Endothelial cell of umbilical vein (primary cell): ENCODE results near the gene C5AR2. TPM values are rescaled to one million over a fixed set of nuclear protein-coding genes. Genes with fewer than 3 reads are reported as not detected.

Experiments
- BruUV-seq: library from RNA; stranded (reverse); fragments of 400-500 nt; replicated peaks from 2 replicates; lab custom pipeline; 2021; lab: Mats Ljungman, UMichigan
- CTCF ChIA-PET: fragments of 300-600, 350-600 bp; sonication (Branson Sonifier 250); formaldehyde crosslinking; loops from one replicate; lab custom pipeline; 2021; ENCODE audit warnings: antibody characterized with exemption, inconsistent platforms; lab: Charles Lee
- POLR2A ChIA-PET: fragments of 300-600, 350-600 bp; sonication (Branson Sonifier 250); formaldehyde crosslinking; loops from one replicate; lab custom pipeline; 2021; ENCODE audit warnings: antibody characterized with exemption, inconsistent platforms; lab: Charles Lee
- DNase-seq: peaks from one replicate; pipeline ENCODE4 v3.0.0-alpha.2; 2011; ENCODE audit warnings: low read depth, low spot score
- FAIRE-seq: peaks from 2 replicates; lab custom pipeline; 2011; peaks lifted over from hg19 to GRCh38; lab: Jason Lieb, UNC
- H2AFZ ChIP-seq: 2 replicates; pipeline ENCODE4 v1.6.0; 2012; ENCODE audit warnings: low read depth, low read length, control low read depth, inconsistent platforms
- H3K27ac ChIP-seq: 2 replicates; pipeline ENCODE4 v1.5.1; 2011; ENCODE audit warnings: low read depth, mild to moderate bottlenecking, control low read depth, low read length, moderate library complexity; ENCODE audit not compliant: insufficient read depth
- H3K27me3 ChIP-seq, 2 experiments: 2 replicates each; pipeline versions ENCODE4 v1.6.0 to v1.6.1; 2011; ENCODE audit warnings: low read length in 2 of 2, mixed read lengths in 1 of 2; ENCODE audit not compliant: control insufficient read depth in 2 of 2, insufficient read depth in 2 of 2
- H3K36me3 ChIP-seq, 2 experiments: 2 replicates in 1 of 2; 3 replicates in 1 of 2; pipeline ENCODE4 v1.5.1; 2011; ENCODE audit warnings: low read length in 2 of 2, mild to moderate bottlenecking in 1 of 2, moderate library complexity in 1 of 2; ENCODE audit not compliant: control insufficient read depth in 2 of 2, insufficient read depth in 2 of 2; ENCODE audit errors: extremely low read depth in 1 of 2
- H3K4me1 ChIP-seq: 3 replicates; pipeline ENCODE4 v1.5.1; 2011; ENCODE audit warnings: mild to moderate bottlenecking, low read length; ENCODE audit not compliant: control insufficient read depth, insufficient read depth; ENCODE audit errors: extremely low read depth
- H3K4me2 ChIP-seq: 2 replicates; pipeline ENCODE4 v1.6.1; 2011; ENCODE audit warnings: low read length, control low read depth, mixed read lengths; ENCODE audit not compliant: insufficient read depth
- H3K4me3 ChIP-seq, 3 experiments: fragments of 200-600 bp in 1 of 3; sonication (generic), shearing (Covaris generic) in 1 of 3; replicated peaks in 1 of 3; 2 replicates each; pipeline ENCODE4 v1.5.1; 2011 to 2016; ENCODE audit warnings: control low read depth in 3 of 3, low read length in 3 of 3, mild to moderate bottlenecking in 2 of 3, inconsistent platforms in 1 of 3, low read depth in 1 of 3, moderate library complexity in 1 of 3; ENCODE audit not compliant: insufficient read depth in 1 of 3
- H3K79me2 ChIP-seq: 2 replicates; pipeline ENCODE4 v1.6.0; 2012; ENCODE audit warnings: low read length, inconsistent platforms; ENCODE audit not compliant: control insufficient read depth, insufficient read depth
- H3K9ac ChIP-seq: replicated peaks from 2 replicates; pipeline ENCODE3; 2011; ENCODE audit warnings: low read length, control low read depth; ENCODE audit not compliant: insufficient read depth; ENCODE audit errors: extremely low read depth
- H3K9me1 ChIP-seq: replicated peaks from 3 replicates; pipeline ENCODE4 v1.6.0; 2011; ENCODE audit warnings: mild to moderate bottlenecking, low read length; ENCODE audit not compliant: control insufficient read depth, insufficient read depth; ENCODE audit errors: extremely low read depth
- H3K9me3 ChIP-seq: replicated peaks from 2 replicates; pipeline ENCODE4 v1.5.1; 2012; ENCODE audit warnings: low read length, inconsistent platforms; ENCODE audit not compliant: control insufficient read depth, insufficient read depth
- H4K20me1 ChIP-seq: replicated peaks from 2 replicates; pipeline ENCODE3; 2011; ENCODE audit warnings: mild to moderate bottlenecking, low read length; ENCODE audit not compliant: control insufficient read depth, insufficient read depth; ENCODE audit errors: extremely low read depth
- EZH2 ChIP-seq: IDR thresholded peaks from 2 replicates; pipeline ENCODE4 v1.6.1; 2012; ENCODE audit warnings: borderline replicate concordance, low read depth, mild to moderate bottlenecking, moderate library complexity, low read length, inconsistent platforms; ENCODE audit not compliant: severe bottlenecking
- FOS ChIP-seq: IDR thresholded peaks from 2 replicates; pipeline ENCODE4 v1.6.1; 2011; ENCODE audit warnings: mild to moderate bottlenecking, low read length, moderate library complexity, borderline replicate concordance; ENCODE audit not compliant: insufficient read depth
- GATA2 ChIP-seq: IDR thresholded peaks from 2 replicates; pipeline ENCODE4 v1.7.0; 2011; ENCODE audit warnings: low read depth, mild to moderate bottlenecking, moderate library complexity, mixed read lengths, low read length; ENCODE audit not compliant: insufficient read length, insufficient read depth
- JUN ChIP-seq: IDR thresholded peaks from 2 replicates; pipeline ENCODE4 v1.6.1; 2011; ENCODE audit warnings: borderline replicate concordance, low read depth; ENCODE audit not compliant: insufficient read length, insufficient read depth
- MYC ChIP-seq: IDR thresholded peaks from one replicate; pipeline ENCODE4 v1.6.1; 2011; ENCODE audit warnings: mild to moderate bottlenecking, low read depth, low read length
- POLR2A ChIP-seq: IDR thresholded peaks from 2 replicates; pipeline ENCODE4 v1.6.1; 2012; ENCODE audit warnings: low read depth, mild to moderate bottlenecking, control low read depth, low read length
- POLR2AphosphoS5 ChIP-seq: IDR thresholded peaks from 2 replicates; pipeline ENCODE4 v1.6.1; 2012; ENCODE audit warnings: low read depth, mild to moderate bottlenecking, control low read depth, low read length, moderate library complexity; ENCODE audit not compliant: insufficient read depth
- dilution Hi-C: fragments of 300-500 bp; cut with MboI; formaldehyde crosslinking; loops from one replicate; pipeline ENCODE4 v1.15.0; 2019; ENCODE audit warnings: low sequenced_read_pairs; ENCODE audit not compliant: extremely low pct_ligation_motif_present
- intact Hi-C: fragments of 100-400 bp; cut with micrococcal nuclease; formaldehyde crosslinking; loops from one replicate; pipeline ENCODE4 v1.10.0; 2022
- polyA plus RNA-seq, 4 experiments: library from polyadenylated mRNA; depleted of rRNA in 3 of 4; stranded (reverse) in 3 of 4; unstranded in 1 of 4; fragments of >200 nt; gene quantifications; 2 replicates each; pipeline versions ENCODE4 v1.2.1 to v1.2.3, GENCODE V29; 2011 to 2012; ENCODE audit warnings: missing spikeins in 1 of 4
- total RNA-seq: library from RNA; stranded (reverse); gene quantifications from 2 replicates; pipeline ENCODE4 v1.2.3, GENCODE V29; 2021
- TF ChIP-seq, protein P1 (sequence below), 2 donors: IDR thresholded peaks; 1 replicate in 1 of 2; 2 replicates in 1 of 2; pipeline ENCODE4 v1.5.1; 2011; ENCODE audit warnings: low read length in 2 of 2, mild to moderate bottlenecking in 2 of 2, moderate library complexity in 2 of 2, control low read depth in 1 of 2, inconsistent platforms in 1 of 2, low read depth in 1 of 2; ENCODE audit not compliant: insufficient read depth in 1 of 2; ENCODE audit errors: extremely low read depth in 1 of 2
- TF ChIP-seq, protein P2 (sequence below): IDR thresholded peaks from 2 replicates; pipeline ENCODE4 v1.6.1; 2011; ENCODE audit not compliant: insufficient read depth, insufficient read length

Gene C5AR2
- total and polyA plus RNA-seq, 2 donors (not counting 3 experiments of a cell fraction or from before 2014, with no cell fraction given) = not detected

DNA sequence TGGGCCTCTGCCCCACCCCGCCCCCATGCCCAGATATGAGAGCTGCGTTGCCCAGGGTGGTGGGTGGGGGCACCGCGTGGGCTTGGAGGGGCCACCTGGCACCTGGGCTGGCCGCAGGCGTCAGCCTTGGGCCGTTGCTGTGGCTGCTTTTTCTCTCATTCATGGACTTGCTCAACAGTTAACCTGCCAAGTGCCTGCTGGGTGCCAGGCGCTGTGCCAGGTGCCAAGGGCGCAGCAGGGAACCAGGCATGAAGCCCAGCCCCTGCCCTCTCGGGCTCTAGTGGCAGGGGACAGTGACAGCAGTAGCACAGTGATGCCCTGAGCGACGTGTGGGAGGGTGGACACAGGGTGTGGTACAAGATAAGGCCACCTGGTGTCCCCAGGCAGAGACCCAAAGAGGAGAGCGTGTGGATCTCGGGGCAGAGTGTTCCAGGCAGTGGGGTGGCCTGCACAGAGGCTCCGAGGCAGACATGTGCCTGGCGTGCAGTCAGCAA is 45.3 kb downstream of the C5AR2 start:
- Histone ChIP-seq H3K9me1 (no peaks in the 10 kb centered on the region), H3K27ac (no peak overlapping the region), H3K9me3 (no peaks in the 10 kb centered on the region), H2AFZ (no peak overlapping the region), H3K79me2 (no peaks in the 10 kb centered on the region), H3K9ac (no peak overlapping the region), H3K27me3 (no peaks in the 10 kb centered on the region), H3K4me2 (no peak overlapping the region), H3K36me3 (peaks cover 7 to 80% of the 10 kb centered on the region in 2 experiments), H4K20me1 (no peaks in the 10 kb centered on the region), H3K4me1 (no peaks in the 10 kb centered on the region), H3K4me3 (no peak overlapping the region)
- FAIRE-seq (no peak), DNase-seq (no peak)
- POLR2A ChIA-PET = no interaction called here
- dilution Hi-C loops = no loop called here
- CTCF ChIA-PET = interaction anchor here (1.1 to 1.5 kb wide), 2 partner anchors 14 to 28 kb away, joined by 5 to 7 read pairs; partner anchors contain the start of gene DHX34
- TF ChIP-seq JUN (no peak), GATA2 (no peak), FOS (no peak), POLR2A (no peak), EZH2 (no peak), POLR2AphosphoS5 (no peak), MYC (no peak)
- TF ChIP-seq, protein P1, sequence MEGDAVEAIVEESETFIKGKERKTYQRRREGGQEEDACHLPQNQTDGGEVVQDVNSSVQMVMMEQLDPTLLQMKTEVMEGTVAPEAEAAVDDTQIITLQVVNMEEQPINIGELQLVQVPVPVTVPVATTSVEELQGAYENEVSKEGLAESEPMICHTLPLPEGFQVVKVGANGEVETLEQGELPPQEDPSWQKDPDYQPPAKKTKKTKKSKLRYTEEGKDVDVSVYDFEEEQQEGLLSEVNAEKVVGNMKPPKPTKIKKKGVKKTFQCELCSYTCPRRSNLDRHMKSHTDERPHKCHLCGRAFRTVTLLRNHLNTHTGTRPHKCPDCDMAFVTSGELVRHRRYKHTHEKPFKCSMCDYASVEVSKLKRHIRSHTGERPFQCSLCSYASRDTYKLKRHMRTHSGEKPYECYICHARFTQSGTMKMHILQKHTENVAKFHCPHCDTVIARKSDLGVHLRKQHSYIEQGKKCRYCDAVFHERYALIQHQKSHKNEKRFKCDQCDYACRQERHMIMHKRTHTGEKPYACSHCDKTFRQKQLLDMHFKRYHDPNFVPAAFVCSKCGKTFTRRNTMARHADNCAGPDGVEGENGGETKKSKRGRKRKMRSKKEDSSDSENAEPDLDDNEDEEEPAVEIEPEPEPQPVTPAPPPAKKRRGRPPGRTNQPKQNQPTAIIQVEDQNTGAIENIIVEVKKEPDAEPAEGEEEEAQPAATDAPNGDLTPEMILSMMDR (IDR thresholded peaks at IDR 0.05; ENCODE audit: extremely low read depth in 1 of 2, insufficient read depth in 1 of 2, low read depth in 1 of 2, low read length in 2 of 2) = no peak
- TF ChIP-seq, protein P2, sequence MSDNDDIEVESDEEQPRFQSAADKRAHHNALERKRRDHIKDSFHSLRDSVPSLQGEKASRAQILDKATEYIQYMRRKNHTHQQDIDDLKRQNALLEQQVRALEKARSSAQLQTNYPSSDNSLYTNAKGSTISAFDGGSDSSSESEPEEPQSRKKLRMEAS = no peak
- no TSS peak for BruUV-seq
- intact Hi-C loops = no loop called here
